NCI-H146 treated with DMSO at 0.1 percent for 48 hours (cell line): Measurements from ENCODE around the gene DPH2.
A peak's percentile ranks its signal among the peaks of the same experiment; 100 is the strongest.

ENCODE experiments used
- DNase-seq: peaks from one replicate; lab custom pipeline; 2025; ENCODE audit not compliant: unreplicated experiment; lab: John Stamatoyannopoulos, UW

DPH2 gene

DNA sequence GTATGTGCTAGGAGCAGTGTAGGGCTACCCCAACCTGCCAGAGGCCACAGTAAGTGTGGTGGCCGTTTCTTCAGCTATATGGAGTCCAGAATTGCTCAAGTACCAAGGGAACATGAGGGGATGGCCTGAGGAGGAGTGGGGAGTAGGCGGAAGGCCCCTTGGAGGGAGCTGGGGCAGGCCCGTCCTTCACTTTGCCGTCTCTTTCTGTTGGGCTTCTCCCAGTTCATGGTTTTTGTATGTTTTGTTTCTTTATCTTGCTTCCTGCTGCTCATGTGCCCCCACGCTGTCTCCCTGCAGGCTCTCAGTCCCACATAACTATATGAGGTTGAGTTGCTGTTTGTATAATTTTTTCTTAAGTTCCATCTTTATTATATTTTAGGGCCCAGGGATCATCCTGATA lies 5.9 kb upstream of the DPH2 start:
- DNase-seq, result no peak

DNA sequence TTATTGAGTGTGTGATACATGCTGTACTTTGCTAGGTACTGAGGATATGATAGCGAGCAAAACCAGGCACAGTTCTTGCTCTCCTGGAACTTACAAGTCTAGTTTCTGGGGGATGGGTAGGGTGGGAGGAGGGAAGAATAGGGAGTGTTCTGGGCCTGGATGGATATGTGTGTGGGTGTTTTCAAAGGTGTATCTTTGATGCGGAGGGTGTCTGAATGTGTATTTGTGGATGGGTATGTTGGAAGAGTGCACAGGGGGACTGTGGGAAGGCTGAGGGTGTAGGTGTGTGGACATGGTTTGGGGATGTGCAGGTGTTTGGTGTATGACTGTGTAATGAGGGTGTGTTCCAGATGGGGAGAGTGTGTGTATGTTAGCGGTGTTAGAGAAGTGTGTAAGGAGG lies 4.5 kb upstream of the DPH2 start:
- no peak for DNase-seq

DNA sequence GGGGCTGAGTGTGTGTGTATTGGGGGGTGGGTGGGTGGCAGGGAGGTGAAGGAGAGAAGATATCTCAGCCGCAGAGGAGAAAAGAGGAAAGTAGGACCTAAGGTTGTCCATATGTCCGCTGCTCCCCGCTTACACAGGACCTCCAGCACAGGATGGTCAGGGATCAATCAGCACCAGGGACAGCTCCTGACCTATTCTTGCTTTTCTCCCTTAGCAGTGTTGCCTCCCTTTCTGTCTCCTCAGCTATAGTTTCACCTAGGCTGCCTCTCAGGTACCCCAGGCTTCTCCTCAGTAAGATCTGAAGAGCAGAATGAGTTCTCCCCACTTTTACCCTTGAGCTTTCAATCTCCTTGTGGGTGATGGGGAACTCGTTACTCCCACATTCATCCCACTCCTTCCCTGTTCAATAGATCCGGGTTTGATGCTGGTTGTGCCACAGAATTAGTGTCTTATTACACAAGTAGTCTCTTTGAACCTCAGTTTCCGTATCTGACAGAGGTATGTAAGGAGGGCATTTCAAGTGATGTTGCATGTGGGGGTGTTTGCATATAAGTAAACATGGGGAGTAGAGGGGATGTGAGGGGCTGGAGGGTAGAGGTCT lies 1.4 kb upstream of the DPH2 start:
- no peak for DNase-seq

DNA sequence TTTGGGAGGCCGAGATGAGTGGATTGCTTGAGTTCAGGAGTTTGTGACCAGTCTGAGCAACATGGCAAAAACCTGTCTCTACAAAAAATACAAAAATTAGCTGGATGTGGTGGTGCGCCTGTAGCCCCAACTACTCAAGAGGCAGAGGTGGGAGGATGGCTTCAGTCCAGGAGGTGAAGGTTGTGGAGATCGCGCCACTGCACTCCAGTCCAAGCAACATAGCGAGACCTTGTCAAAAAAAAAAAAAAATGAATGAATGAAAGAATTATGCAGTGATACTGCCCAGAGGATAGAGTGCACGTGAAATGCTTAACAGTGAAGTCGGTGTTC lies 429 bp upstream of the DPH2 start:
- DNase-seq, result no peak

DNA sequence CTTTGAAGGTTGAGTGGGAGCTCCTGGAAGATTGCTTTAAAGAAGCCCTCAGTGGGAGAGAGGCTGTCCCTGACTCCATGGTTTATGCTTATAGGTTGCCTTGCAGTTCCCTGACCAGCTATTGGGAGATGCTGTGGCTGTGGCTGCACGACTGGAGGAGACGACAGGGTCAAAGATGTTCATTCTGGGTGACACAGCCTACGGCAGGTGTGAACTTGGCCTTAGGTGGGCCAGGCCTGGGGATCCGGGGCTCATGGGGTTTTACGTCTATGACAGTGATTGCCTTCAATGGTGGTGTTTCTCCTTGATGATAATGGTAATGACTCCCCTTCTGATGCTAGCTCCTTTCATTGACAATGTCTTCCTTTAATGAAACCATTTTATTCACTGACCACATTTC lies 692 bp downstream of the DPH2 start:
- DNase-seq, result no peak

DNA sequence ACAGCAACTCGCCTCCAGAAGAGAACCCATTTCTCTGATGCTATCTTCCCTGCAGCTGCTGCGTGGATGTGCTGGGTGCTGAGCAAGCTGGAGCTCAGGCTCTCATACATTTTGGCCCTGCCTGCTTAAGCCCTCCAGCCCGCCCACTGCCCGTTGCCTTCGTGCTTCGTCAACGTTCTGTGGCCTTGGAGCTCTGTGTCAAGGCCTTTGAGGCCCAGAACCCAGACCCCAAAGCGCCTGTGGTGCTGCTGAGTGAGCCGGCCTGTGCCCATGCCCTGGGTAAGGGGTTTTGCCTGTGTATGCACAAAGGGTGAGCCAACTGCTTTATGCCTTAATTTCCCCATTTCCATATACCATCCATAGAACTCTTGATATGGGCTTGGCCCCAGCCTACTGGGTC lies 1.1 kb downstream of the DPH2 start:
- DNase-seq, result no peak

DNA sequence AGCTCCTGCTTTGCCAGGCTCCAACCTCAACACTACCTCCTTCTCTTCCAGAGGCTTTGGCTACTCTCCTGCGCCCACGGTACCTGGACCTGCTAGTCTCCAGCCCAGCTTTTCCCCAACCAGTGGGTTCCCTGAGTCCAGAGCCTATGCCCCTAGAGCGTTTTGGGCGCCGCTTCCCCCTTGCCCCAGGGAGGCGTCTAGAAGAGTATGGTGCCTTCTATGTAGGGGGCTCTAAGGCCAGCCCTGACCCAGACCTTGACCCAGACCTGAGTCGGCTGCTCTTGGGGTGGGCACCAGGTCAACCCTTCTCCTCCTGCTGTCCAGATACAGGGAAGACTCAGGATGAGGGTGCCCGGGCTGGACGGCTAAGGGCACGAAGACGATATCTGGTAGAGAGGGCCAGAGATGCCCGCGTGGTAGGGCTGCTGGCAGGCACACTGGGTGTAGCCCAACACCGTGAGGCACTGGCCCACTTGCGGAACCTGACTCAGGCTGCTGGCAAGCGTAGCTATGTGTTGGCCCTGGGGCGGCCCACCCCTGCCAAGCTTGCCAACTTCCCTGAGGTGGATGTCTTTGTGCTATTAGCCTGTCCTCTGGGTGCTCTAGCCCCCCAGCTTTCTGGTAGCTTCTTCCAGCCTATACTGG lies 1.6 kb downstream of the DPH2 start:
- no peak for DNase-seq

DNA sequence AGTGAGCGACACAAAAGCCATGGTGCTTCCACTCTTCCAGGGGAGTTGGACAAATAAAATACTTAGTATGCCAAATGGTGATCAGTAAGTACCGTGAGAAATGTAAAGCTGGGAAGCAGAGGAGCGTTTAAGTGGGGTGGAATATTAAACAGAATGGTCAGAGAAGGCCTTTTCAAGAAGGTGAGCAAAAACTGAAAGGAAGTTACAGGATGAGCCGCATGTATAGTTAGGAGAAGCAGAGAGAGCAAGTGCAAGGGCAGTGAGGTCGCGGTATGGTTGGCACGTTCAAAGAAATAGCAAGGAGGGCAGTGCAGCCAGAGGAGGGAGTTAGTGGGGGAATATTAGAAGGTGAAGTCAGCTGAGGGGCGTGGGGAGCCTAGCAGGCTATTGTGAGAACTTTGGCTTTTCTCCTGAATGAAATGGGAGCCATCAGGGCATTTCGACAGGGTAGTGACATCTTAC lies 4.2 kb downstream of the DPH2 start:
- DNase-seq, result no peak

DNA sequence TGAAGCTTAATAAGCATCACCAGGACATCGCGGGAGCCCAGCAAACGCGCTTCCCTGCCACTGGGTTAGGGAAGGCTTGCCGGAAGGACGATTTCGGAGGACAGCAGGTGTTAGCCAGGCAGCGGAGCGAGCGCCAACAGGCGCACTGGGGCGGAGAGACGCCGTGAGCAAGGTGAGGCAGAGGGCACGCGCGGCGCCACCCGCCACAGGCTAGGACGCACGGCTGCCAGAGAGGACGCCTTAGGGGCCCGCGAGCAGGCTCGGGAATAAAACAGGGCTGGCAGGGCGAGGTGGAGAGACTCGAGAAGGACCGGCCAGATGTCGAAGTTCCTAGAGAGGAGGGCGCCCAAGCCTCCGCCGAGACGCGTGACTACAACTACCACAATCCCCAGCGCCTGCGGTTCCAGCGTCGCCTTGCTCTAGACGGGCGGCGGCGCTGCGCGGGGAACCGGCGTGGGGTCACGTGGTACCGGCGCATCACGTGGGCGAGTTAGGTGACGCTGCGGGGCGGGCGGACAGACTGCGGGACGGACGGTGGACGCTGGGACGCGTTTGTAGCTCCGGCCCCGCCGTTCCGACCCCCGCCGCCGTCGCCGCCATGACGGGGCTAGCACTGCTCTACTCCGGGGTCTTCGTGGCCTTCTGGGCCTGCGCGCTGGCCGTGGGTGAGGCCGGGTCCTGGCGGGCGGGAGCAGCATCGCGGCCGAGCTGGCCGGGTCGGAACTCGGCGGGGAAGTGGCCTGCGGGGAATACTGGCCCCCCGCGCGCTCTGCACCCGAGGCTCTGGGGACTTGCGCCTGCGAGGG lies 4.8 kb downstream of the DPH2 start, which contains the start of gene ATP6V0B:
ATP6V0B (plus strand) TSS at position 518 of the 806 bp plus-strand sequence; CDS start at position 599, 81 bp downstream.
- peak; percentile 75 for DNase-seq

DNA sequence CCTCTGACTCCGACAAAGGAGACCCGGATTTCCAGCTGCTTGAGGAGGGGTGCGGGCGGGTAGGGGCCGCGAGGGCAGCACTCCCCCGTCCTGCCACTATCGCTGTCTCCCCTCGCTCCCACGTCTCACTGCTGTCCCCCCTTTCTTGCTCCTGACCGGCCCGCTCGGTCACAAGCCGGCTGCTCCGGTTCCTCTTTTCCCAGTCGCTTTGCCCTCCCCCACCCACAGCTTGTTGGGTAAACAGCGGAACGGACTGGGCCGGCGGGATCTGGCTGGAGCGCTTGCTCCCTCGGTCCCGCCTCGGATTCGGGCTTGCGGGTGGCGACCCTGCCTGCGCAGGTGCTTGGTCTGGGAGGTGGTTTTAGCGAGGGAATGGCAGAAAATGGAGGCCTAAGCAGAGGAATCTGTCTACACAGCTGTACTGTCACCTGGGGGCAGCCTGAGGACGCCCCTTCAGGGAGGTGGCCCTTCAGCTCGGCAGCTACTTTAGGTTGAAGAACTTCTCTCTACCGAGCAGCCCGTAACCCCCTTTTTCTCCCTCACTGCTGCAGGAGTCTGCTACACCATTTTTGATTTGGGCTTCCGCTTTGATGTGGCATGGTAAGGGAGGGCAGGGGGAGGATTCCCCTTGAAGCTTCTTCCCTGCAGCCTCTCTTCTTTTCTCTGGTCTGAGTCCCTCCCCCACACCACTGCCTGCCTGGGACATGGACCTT lies 5.6 kb downstream of the DPH2 start:
- no peak for DNase-seq

DNA sequence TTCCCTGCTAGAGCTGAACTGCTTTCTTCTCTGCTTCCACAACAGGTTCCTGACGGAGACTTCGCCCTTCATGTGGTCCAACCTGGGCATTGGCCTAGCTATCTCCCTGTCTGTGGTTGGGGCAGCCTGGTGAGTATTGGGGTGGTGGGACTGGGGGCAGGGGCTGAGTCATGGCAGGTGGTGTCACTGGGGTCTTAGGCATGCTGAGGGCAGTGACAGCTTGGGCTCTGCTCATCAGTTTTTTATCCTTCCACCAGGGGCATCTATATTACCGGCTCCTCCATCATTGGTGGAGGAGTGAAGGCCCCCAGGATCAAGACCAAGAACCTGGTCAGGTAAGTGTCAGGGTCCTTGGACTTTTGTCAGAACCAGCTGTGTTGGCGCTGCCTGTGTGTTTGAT lies 6.2 kb downstream of the DPH2 start:
- no peak for DNase-seq

DNA sequence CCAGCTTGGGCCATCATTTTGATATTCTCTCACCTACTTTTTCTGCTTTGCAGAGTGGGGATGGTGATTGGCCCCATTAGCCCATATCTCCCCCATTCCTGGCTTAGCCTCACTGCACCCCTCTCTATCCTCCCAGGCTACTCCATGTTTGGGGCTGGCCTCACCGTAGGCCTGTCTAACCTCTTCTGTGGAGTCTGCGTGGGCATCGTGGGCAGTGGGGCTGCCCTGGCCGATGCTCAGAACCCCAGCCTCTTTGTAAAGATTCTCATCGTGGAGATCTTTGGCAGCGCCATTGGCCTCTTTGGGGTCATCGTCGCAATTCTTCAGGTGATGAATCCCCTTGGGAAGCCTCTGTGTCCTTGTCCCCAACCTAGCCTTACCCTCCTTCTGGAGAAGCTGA lies 7.1 kb downstream of the DPH2 start:
- DNase-seq, result no peak

DNA sequence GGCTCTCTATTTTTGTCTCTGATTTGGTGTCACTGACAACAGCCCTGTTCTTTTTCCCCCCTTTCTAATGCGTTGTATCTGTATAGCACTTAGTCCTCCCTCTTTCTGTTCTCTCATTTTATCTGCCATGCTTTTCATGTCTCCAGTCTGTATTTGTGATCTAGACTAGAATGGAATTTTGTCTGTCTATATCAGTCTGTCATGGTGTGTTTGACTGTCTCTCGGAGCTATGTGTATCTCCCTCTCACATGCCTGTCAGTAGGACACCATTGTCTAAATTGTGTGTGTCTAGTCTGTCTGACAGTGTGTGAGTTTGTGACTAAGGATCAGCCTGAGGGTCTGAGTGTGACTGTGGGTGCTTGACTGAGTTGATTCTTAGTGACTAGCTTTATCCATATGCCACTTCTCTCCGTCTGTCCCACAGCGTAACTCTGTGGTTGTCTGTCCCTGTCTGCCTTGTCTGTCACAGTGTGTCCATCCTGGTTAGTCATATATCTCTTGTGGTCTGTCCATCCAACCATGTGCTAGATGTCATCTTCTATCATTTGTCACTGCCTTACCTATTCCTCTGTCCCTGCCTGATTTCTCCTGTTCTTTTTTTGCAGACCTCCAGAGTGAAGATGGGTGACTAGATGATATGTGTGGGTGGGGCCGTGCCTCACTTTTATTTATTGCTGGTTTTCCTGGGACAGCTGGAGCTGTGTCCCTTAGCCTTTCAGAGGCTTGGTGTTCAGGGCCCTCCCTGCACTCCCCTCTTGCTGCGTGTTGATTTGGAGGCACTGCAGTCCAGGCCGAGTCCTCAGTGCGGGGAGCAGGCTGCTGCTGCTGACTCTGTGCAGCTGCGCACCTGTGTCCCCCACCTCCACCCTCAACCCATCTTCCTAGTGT lies 7.8 kb downstream of the DPH2 start:
- no peak for DNase-seq

DNA sequence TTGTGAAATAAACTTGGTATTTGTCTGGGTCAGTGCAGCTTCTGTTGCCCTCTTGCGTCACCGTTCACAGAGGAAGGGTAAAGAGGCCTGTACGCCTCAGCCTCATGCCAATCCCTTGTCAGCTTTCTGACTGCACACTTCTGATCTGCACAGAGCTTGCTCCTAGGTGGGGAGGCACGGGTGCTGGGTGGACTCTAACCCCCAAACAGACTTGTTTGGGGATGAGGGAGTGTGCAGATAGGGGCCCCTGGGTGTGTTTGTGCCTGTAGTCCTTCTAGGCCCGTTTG lies 8.4 kb downstream of the DPH2 start:
- no peak for DNase-seq

DNA sequence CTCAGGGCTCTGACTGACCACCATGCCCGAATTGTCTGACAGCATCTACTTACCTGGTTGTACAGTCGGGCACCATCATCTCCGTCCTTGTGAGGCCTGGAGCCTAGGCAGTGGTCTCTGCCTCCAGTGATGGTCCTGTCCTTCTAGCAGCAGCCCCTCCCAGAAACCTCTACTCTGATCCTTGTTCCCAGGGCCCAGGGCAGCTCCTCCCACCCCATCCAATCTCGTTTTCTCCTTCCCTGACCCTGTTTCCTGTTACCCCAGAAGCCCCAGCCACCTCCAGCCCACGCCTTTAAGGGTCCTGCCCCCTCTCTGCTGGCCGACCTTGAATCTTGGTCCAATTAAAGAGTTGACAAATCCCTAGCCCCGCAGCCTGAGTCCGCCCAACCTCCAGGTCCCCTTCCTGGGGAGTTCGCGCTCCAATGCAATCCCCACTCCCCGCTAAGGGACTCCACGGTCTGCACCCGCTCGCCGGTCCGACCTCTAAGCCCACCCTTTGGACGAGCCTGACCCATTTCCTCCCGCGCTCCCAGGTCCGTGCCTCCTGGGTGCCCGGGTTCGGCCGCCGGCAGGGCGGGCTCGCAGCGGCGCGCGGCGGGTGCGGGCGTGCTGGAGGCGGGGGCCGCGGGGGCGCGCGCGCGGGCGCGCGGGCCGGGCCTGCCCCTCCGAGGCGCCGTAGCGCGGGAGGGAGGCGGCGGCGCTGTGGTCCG lies 8.9 kb downstream of the DPH2 start, which contains the start of gene B4GALT2:
B4GALT2 (plus strand) TSS at position 660 of the 710 bp plus-strand sequence. CDS start 1,951 bp downstream, outside the sequence.
- no peak for DNase-seq

DNA sequence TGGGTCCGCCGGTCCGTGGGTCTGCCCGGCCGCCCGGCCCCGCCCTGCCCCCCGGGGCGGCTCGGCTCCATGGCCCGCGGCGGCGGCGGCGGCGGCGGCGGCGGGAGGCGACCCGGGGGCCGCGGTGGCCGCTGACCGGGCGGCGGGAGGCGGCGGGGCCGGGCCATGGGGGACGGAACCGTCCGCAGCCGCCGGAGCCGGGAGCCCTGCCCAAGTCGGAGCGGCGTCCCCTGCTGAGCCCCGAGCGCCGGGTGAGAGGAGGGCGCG lies 9.4 kb downstream of the DPH2 start:
- no peak for DNase-seq

DNA sequence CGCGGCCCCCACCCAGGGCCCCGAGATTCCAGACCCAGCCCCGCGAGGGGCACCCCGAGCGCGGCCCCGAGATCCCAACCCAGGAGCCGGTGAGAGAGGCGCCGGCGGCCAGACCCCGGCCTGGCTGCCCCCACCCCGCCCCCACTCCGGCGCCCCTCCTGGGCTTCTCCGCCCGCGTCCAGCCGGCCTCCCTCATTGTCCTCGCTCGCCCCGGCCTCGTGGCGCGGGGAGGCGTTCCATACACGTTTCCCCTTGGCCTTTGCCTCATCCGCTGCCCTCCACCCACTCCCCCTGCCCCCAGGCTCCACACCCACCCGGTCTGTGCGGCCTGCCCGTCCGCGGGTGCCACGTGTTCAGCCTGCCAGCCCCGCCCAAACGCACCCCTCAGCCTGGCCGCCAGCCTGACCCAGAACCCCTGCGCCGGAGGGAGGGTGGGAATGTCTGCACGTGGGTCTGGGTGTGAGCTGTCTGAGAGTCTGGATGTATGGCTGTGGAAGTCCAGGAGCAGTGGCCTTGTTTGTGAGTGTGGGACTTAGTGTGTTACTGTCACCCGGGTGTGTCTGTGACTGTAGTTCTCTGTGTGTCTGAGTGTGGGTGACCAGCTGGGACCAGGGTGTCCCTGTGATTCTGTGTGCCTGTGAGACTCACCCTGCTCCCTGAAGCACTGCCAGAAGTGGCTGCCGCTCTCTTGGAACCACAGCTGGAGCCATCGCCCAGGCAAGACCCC lies 9.9 kb downstream of the DPH2 start:
- no peak for DNase-seq

DNA sequence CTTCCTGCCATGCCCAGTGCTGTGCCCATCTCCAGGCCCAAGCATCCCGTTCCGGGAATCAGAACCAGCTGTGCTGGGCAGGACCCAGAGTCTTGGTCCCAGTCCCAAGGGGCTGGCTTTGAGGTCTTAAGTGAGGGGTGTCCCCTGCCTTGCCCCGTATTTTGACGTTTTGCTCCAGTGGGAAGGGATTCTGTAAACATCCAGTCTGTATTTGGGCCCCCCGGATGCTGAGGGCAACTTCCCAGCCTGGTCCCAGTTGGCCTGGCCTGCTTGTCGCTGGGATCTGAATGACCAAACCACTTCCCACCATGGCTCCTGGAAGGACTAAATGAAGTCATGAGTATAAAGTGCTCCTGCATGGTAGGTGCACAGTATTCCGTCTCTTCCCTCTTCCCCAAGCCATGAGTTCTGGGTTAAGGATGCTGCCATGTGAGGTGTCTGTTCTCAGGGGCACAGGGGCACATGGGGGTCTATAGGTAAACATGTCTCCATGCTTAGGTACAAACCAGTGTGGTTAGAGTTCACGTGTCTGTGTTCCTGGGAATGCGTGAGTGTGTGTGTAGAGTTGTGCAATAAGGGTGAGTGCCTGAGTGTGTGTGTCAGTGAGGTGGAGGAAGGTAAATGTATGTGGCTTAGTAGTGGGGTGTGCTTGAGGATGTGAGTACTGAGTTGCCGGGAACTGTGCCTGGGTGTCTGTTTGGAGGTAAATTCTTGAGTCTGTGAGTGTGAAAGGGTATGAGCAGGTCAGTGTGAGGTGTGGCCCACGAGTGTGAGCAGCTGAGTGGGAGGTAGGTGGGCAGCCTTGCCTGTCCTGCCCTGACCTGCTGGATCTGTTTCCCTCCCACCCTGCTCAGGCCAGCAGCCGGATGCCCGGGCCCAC lies 10.7 kb downstream of the DPH2 start:
- DNase-seq, result no peak

DNA sequence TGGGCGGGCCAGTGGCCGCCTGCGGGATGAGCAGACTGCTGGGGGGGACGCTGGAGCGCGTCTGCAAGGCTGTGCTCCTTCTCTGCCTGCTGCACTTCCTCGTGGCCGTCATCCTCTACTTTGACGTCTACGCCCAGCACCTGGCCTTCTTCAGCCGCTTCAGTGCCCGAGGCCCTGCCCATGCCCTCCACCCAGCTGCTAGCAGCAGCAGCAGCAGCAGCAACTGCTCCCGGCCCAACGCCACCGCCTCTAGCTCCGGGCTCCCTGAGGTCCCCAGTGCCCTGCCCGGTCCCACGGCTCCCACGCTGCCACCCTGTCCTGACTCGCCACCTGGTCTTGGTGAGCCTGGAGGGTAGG lies 11.3 kb downstream of the DPH2 start:
- DNase-seq, result no peak
